Colon (tissue), 2 donors: Measurements from ENCODE around the gene SAMD1.

Experiments
- FAIRE-seq: peaks from 2 replicates; lab custom pipeline; 2012; peaks lifted over from hg19 to GRCh38; lab: Jason Lieb, UNC
- donor health status: control.
- donor health status: control.

SAMD1 gene

DNA sequence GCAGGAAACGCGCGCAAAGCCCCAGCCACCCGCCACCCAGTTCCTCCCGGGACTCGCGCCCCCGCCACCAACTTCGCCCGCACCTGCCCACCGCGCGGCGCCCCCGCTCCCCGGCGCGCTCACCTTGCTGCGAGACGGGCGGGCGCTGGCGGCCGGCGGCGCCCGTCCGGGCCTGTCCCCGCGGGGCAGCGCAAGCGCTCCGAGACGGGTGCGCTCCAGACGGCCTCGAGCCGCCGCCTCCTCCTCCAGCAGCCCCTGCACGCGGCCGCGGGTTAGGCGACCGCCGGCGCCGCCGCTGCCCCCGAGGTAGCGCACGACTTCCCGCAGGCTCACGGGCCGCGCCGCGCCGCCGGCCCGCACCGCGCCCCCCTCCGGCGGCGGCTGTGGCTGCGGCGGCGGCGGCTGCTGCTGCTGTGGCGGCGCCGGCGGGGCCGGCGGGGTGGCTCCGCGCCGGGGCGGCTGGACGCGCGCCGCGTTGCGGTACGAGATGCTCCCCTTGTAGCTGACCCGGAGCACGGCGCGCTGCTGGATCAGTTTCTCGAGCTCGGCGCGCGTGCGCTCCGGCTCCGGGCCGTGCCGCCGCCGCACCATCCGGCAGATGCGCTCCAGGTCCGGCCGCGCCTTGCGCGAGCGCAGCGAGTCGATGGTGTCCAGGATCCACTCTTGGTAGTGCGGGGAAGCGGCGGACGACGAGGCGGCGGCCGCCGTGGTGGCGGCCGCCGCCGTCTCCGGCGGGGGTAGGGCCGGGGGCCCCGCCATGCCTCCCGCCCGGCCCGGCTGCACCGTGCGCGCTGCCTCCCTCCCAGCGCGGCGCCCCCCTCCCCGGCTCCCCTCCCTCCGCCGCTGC is 666 bp downstream of the SAMD1 start:
- FAIRE-seq: no peak

DNA sequence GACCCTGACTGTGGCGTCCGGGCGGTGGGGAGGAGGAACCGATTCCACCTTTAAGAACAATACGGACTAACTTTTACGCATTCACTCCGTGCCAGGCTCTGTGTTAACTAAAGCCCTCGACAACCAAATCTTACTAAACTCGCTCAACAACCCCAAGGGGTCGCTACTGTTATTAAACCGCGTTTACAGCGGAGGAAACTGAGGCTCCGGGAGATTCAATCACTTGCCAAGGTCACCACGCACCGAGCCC is 1.2 kb downstream of the SAMD1 start:
- FAIRE-seq: no peak

DNA sequence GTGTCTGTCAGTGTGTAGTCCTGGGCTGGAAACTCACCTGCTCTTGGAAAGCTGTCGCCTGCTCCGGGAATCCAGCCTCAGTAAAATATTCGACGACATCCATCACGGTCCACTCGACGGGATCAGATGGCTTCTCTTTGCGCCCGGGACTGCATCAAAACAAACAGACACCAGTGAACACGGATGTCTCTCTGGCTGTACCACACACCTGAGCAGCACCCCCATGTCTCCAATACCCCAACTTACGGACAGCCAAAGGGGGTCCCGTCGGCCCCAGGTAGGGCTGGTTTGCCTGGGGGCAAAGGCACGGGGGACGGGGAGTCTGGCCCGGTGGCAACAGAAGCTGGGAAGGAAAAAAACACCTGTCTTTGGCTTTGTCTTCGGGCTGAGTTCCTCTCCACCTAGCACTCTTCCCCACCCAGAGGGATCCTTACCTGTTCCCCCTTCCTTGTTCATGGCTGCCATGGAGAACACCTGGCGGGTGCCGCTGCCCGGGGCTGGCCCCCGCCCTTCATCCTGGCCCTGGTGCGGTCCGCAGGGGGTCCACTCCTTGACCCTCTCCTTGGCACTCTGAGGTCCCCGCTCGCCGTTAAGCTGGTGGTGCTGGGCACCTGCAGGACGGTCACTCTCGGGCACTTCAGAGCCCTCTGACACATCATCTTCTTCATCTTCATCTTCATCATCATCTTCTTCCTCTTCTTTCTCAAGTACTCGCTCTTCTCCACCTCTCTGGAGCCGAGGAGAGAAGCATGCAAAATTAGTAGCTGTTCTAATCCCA is 1.7 kb downstream of the SAMD1 start:
- no peak for FAIRE-seq

DNA sequence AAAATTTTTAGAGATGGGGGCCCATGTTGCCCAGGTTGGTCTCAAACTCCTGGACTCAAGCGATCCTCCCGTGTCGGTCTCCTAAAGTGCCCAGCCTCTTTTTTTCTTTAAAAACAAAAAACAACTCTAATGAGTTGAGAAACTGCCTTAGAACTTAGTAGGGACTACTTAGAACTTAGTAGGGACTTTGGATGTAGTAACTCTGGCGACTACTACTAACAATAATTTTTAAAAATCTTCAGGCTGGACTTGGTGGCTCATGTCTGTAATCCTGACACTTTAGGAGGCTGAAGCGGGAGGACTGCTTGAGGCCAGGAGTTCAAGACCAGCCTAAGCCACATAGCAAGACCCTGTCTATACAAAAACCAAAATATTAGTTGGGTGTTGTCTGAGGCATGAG is 4.5 kb downstream of the SAMD1 start:
- no peak for FAIRE-seq

DNA sequence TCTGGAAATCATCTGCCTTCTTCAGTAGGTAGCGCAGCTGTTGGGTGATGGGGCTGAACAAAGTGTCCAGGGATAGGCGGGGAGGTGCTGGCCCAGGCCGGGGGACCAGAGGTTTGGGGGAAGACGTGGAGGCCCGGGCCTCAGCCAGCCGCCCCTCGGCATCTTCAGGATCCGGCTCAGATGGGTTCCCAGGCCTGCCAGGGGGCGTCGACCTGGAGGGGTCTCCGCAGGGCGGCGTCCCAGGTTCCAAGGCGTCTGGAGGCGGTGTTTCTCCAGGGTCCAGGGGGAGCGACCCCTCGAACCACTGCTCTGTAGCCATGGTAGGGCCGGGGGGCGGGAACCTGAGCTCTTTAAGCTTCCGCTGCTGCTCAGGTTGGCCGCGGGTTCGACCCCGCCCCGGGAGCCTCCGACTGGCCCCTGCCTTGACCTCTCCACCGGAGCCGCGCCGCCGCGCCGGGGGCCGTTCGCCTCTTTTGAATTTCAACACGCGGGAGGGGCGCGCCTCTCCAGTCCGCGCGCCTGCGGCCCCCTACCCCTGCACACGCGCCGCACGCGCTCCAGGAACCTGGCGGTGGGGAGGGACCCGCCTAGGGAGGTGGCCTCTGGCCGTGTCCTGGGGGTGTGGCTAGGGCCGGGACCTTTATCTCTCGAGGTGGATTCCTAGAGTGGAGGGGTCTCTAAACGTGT is 5.1 kb downstream of the SAMD1 start, which contains the start of gene C19orf67:
C19orf67 (minus strand) TSS at position 475 of the 687 bp plus-strand sequence; CDS start at position 319, 156 bp downstream.
- FAIRE-seq: no peak

DNA sequence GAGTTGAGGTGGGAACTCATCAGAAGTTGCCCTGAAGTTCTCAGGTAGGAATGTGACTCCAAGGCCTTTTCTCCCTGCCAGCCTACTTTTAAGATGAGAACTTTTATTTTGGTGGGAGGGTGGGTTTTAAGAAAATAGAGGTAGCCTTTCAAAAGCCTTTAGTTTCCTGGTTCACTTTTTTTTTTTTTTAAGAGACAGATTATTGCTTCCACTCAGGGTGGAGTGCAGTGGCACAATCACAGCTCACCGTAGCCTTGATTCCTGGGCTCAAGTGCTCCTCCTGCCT is 7.9 kb downstream of the SAMD1 start:
- no peak for FAIRE-seq

DNA sequence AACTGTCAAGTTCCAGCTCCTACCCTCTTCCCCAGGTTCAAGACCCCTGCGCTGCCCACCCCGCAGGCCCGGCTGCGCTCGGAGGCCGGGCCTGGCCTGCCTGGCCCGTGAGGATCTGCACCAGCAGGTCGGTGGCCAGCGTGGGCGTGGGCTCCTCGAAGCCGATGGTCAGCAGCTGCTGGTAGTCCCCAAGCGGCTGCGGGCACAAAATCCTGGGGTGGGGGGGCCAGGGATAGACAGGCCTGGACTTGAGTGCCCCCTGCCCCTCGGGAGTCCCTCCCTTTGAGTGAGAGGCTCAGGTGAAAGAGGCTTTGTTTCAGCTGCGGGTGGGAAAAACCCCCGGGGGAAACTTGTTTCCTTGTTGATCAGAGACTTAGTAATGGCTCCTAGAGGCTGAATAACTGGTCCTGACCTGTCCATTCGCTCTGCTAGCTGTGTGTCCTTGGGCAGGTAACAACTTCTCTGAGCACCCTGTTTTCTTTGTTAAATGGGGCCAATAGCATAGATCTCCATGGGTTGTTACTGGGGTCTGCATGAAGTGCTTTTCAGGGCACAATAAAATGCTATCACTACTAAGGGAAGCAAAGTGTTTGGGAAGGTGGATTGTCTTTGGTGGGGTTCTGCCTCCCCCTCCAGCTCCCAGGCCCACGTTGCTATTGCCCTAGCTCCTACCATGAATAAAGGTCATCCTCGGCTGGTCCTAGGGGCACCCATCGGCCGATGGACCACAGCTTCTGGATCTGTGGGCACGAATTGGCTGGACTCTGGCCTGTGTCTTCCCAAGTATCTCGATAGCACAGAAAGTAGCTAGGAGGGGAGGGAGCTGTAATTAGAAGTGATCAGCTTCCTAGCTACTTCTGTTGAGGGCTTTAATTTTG is 8.5 kb downstream of the SAMD1 start:
- no peak for FAIRE-seq

DNA sequence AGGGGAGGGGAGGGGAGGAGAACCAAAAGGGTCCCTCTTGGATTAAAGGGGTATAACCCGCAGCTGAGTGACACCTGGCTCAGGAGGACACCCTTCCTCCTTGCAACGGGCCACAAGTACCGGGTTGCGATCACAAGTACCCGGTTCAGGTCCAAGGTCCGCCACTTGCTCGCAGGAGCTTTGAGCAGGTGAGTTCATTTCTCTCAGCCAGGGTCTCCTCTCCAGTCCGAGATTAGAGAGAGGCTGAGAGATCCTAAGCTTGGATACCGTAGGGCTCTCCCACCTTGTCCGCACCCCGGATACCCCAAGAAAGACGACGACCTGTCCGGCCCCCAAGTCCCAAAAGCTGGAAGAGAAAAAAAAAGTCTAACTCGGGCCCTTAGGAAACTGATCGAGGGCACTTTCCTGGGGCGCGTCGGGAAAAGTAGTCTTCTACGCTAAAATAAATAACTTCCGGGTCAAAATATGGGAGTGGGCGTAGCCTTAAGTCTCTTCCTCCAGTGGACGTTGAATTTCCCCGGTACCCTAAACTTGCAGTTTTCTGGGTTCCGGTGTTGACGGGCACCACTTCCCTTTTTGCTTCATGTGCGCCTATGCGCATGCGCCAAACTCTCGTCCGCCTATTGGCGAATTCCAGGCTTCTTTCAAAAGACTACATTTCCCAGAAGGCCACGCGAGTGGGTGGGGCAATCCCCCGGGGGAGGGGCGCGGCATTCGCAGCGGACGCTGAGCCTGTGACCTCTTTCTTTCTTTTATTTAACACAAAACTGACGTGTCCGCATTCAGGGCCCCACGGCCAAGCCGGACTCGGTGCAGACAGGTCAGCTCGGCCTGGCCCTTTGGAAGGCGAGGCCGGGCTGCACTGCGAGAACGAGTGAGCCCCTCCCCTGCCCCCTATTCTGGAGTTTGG is 9.4 kb downstream of the SAMD1 start:
- peak; percentile 72 for FAIRE-seq

DNA sequence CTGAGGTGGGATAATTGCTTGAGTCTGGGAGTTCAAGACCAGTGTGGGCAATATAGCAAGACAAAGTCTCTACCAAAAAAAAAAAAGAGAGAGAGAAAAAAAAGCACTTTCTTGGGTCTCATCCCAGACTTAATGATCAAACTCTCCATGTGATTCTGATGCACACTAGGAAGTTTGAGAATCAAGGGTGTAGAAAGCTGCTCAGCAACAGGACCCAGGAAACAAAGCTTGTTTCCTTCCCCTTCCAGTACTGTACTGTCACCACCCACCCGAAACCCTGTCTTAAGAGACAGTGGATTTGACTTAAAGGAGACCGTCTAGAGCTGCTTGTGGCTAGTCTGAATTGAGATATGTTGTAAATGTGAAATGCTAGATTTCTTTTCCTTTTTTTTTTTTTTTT is 12.1 kb downstream of the SAMD1 start:
- FAIRE-seq: no peak

DNA sequence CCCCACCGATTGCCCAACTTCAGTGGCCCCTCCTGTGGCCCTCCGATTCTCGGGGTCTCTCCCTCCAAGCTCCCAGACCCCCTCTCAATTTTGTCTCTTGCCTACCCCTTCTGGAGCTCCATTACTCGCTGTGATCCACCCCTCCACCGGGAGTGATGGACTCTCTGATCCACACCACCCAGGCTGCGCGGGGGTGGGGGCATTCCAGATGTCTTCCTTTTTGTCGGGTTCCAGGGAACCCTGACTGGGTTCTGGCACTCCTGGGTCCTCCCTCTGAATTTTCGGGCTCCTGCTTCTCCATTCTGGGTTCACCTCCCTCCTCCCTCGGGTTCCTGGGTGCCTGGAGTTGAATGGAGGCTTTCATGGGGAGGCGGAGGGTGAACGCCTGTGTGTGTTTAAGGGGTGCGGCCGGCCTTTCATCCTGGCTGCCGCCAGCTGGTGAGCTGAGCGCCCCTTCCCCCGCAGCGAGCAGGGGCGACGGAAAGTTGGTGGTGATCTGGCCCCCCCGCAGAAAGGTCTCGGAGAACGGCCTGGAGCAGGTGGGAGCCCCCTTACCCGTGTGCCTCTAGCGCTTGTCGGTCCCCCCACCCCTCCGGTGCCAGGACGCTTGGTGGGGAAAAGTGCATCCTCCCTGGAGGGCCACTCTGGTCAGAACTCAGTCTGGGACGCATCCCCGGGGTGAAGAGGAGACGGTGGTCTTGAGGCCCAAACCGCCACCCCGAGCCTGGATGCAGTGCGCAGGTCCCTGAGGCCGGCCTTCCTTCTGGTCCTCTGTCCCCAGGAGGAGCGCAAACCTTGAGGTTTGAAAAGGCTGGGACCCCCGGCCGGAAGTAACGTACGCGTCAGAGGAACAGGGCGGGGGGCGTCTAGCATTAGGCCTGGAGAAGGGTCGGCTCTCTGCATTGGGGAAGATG is 16.4 kb downstream of the SAMD1 start:
- no peak for FAIRE-seq

DNA sequence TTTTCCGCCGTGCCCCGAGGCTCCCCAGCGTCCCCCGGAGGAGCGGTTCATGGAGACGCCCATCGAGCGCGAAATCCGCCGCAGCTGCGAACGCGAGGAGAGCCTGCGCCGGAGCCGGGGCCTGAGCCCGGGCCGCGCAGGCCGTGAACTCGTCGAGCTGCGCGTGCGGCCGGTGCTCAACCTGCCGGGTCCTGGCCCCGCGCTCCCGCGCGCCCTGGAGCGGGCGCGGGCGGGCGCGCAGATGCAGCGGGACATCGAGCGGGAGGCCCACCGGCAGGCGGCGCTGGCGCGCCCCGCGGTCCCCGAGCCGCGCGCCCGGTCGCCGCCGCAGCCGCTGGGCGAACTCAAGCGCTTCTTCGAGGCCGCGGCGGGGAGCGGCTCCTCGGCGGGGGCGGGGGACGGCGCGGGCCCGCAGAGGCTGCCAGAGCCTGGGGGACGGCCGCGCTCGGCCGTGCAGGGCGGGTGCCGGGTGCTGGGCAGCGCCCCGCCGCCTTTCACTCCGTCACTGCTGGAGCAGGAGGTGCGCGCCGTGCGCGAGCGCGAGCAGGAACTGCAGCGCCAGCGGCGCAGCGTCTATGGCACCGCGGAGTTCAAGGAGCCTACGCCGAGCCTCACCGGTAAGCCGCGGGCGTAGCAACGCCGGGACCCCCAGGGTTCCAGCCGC is 17.2 kb downstream of the SAMD1 start:
- FAIRE-seq: no peak

DNA sequence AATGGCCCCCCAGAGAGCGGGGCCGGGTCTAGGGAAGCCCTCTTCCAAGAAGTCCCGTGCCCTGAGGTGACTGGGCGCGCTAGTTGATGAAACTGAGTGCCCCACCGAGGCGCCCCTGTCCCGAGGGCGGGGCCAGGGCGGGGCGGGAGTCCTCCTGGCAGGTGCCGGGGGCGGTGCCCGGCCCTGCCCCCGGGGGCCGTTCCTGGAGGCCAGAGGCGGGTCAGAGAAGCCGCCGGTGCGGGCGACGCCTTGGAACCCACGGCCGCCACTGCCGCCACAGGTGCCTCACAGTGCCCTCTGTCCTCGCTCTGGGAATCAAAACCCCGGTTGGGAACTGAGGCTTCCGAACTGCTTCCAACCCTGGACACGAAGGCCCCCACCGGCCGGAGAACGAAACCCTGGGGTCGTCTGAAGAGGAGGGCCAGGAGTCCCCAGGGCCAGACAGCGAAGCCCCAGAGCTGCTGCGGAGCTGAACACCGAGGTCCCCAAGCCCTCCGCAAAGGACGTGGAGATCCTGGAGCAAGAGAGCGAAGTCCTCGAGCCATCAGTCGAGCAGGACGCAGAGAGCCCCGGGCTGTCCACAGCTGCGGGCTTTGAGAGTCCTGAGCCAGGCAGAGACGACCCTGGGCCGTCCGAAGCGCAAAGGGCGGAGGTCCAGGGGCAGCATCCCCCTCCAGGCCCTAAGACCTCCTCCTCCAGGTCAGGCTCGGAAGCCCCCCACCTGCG is 17.9 kb downstream of the SAMD1 start, which contains the start of gene MISP3:
MISP3 (plus strand) TSS at position 252 of the 726 bp plus-strand sequence. CDS start 524 bp downstream, outside the sequence.
- FAIRE-seq: no peak

DNA sequence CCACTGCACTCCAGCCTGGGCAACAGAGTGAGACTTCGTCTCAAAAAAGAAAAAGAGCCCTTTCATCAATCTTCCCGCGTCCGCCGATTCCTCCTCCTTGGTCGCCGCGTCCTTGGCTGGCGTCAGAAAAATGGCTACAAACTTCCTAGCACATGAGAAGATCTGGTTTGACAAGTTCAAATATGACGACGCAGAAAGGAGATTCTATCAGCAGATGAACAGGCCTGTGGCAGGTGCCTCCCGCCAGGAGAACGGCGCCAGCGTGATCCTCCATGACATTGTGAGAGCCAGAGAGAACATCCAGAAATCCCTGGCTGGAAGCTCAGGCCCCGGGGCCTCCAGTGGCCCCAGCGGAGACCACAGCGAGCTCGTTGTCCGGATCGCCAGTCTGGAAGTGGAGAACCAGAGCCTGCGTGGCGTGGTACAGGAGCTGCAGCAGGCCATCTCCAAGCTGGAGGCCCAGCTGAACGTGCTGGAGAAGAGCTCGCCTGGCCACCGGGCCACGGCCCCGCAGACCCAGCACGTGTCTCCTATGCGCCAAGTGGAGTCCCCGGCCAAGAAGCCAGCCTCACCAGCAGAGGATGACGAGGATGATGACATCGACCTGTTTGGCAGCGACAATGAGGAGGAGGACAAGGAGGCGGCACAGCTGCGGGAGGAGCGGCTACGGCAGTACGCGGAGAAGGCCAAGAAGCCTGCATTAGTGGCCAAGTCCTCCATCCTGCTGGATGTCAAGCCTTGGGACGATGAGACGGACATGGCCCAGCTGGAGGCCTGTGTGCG is 20.1 kb downstream of the SAMD1 start:
- FAIRE-seq: no peak

DNA sequence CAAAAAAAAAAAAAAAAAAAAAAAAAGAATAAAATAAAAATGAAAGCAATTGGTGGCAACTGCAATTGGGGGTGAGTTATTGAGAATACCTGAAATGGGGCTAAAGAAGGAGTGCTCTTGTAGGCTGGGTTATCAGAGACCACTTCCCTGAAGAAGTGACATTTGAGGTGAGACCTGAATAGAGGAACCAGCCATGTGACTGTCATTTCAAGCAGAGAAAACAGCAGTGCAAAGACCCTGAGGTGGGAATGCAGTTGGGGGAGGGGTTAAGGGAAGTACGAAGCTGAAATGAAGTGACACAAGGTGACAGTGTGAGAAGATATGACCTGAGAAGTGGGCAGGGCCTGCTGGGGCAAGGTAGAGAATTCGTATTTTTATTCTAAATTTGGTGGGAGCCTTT is 24.4 kb downstream of the SAMD1 start:
- no peak for FAIRE-seq

DNA sequence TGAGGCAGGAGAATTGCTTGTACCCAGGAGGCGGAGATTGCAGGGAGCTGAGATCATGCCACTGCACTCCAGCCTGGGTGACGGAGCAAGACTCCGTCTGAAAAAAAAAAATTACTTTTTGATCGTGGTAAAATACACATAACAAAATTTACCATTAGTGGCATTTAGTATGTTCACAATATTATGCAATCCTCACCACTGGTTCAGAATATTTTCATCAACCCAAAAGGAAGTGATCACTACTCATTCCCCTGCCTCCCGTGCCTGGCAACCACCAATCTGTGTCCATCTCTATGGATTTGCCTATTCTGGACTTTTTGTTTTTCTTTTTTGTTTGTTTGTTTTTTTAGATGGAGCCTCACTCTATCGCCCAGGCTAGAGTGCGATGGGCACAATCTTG is 27.4 kb downstream of the SAMD1 start:
- no peak for FAIRE-seq

DNA sequence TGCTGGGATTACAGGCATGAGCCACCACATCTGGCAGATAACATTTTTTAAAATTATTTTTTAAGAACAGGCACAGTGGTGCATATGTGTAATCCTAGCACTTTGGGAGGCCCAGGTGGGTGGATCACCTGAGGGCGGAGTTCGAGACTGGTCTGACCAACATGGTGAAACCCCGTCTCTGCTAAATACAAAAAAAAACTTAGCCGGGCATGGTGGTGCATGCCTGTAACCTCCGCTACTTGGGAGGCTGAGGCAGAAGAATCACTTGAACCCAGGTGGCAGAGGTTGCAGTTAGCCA is 28.0 kb downstream of the SAMD1 start:
- FAIRE-seq: no peak

DNA sequence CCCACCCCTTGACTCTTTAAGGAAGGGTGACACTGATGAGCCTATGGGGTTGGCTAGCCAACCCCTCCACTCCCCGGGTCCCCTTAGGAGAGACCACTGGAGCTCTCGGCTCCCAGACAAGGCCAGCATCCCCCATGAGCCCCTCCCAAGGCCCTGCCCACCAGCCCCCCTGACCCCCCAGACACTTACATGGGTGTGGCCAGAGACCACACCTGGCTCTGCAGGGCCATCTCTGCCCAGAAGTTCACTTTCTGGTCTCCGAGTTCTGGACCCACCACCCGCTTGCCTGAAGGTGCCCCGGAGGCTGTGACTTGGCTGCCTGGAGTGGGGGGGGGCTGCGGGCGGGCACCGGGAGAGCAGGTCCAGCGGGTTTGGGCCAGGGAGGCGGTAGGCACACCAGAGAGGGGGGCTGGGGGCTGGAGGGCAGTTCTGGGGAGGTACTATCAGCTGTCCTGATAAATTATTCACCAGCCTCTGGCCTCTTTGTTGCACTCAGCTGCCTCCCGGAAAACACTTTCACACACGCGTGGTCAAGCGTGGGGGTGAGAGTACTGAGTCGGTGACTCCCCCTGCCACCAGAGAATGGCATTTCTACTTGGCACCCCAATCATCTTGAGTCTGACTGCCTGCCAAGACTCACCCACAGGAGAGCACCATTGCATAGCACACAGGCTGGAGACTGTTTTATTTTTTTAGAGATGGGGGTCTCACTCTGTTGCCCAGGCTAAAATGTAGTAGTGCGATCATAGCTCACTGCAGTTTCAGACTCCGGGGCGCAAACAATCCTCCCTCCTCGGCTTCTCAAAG is 28.6 kb downstream of the SAMD1 start, which contains the start of gene PALM3:
PALM3 (minus strand) TSS at position 326 of the 807 bp plus-strand sequence; CDS start at position 230, 96 bp downstream.
- FAIRE-seq: no peak
